Raji (cell line): ENCODE data around the gene TRIO.

Experiments used
- POLR2A ChIP-seq: IDR thresholded peaks from 2 replicates; pipeline ENCODE4 v1.6.1; 2011; ENCODE audit warnings: low read depth, low read length, control low read depth; ENCODE audit not compliant: insufficient read depth

TRIO gene

DNA sequence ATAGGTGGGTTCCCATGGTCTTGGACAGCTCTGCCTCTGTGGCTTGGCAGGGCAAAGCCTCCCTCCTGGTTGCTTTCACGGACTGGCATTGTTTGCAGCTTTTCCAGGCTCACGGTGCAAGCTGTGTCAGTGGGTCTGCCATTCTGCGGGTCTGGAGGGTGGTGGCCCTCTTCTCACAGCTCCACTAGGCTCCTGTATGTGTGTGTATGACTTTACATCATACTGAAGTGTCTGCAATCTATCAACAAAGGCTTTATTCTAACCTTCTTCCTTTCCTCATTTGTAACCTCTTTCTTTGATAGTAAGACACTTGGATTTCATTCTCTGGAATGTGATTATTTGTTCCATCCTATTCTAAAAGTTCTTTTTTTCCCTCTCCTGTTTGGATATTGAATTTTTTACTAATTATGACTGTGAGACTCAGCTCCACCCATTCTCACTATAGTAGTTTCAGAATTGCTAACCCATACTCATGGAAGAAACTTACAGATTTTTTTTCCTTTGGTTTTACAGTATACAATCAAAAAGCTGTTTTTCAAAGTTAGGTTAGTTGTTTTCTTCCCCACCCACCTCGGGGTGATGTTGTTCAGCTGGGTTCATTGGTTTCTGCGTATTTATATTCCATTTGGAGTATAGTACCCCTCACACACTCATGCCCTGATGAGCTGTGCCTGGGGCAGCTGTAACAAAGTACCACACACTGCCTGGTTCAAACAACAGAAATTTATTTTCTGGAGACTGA is 293.8 kb downstream of the TRIO start:
- no peak for TF ChIP-seq POLR2A

DNA sequence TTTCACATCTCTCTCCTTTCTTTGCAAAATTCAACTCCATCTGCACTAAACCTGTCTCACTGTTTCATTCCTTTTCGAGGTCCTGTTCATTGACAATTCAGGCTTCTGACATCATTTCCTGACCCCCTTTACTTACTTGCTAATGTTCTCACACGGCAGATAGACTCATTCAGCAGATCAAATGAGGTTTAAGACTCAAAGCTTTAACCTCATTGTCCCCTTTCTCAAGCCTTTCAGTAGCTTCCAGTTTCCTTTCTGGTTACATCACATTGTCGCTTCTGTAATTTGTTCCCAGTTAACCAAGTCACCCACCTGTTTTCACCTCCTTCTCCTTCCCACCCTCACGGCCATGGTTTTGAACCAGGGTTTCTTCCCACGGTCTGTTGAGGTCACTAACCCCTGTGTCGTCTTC is 295.1 kb downstream of the TRIO start:
- no peak for TF ChIP-seq POLR2A

DNA sequence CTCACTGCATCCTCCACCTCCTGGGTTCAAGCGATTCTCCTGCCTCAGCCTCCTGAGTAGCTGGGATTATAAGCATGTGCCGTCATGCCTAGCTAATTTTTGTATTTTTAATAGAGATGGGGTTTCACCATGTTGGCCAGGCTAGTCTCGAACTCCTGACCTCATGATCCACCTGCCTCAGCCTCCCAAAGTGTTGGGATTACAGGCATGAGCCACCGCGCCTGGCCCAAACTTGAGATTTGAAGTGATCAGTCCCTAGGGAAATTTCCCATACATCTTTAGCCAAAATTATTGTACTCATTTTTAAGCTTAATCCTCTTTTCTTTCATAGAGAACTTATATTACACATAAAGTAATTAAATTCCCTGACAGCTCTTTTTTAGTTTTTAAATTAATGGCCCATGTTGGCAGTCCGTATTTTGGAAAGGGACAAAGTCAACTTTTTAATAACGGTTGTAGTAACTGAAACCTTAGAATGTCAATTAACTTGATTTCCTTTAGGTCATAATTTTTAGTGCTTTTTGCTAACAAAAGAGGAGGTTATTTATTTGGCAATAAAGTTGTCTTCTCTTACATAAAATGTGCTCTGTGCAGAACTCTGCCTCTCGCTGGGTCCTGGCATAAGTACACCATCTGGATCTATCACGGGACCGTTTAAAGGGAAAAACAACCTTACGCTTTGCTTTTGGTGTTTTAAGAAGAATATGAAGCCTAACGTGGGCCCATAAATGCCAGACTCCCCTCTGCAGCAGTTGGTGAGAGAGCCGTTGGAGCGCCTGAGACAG is 296.1 kb downstream of the TRIO start:
- no peak for TF ChIP-seq POLR2A

DNA sequence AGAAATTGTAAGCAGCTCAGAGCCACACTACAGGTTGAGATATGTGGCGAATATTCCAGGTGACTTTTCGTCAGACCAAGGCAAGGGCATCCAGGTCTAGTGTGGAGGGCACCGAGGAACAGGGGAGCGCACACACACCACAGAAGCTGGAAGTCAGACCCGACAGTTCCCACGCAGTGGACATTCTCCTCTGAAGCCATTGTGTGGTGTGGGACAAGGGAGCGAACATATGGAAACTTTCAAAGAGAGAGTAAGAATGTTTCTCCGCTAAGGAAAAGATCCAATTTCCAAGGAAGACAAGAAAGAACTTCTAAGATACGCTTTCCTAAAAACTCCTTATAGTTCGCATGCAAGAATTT is 297.1 kb downstream of the TRIO start:
- TF ChIP-seq POLR2A, result no peak

DNA sequence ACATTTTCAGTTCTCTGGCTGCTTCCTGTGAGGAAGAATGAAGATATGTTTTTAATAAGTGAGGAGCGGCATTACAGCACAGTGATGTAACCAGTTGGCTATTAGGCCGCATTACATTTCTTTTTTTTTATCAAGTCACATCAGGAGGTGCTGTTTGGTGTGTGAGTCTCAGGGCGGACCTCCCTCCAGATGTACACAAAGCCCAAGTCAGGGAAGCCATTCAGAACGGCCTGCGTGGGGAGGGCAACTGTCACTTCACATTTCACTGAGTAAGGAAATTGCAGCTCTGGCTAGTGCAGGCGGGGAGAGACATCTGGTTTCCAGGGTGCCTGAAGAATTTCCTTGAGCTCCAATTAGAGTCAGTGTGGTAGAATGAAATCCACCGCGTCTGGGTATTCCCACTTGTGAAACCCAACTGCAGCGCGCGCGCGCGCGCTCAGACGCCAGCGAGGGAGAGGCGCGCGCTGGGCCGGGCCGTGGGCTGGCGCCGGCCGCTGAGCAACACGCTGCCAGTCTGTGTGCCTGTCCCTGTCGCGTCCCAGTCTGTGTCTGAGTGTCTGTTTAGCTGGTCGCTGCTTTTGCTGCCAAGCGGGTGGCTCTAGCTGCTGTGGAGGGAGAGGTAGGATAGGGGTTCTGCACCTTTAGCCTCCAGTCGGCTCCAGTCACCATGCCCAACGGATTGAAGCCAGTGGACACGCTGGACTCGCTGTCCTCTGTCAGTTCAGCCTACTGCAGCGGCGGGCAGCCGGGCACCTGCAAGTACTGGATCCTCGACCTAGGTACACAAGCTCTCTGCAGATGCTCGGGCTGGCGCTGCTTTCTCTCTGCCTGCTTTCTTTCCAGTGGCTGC is 297.7 kb downstream of the TRIO start:
- TF ChIP-seq POLR2A, result no peak

DNA sequence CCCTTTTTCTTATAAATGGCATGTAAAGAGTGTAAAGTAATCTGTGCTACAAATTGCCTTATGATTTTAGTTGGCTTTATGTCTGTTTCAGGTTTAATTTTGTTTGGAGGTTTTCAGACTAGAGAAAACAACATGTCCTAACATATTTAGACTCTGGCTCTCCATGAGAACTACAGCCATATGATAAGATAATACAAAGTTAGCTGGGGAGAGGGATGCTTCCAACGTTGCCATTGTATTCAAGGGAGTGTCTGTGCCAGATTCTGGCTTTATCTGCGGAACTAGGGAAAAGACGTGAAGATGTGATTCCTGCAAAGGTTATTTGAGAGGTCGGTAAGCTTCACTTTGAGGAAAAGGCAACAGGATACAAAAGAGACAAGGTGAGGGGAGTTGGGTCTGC is 298.5 kb downstream of the TRIO start:
- TF ChIP-seq POLR2A, result no peak

DNA sequence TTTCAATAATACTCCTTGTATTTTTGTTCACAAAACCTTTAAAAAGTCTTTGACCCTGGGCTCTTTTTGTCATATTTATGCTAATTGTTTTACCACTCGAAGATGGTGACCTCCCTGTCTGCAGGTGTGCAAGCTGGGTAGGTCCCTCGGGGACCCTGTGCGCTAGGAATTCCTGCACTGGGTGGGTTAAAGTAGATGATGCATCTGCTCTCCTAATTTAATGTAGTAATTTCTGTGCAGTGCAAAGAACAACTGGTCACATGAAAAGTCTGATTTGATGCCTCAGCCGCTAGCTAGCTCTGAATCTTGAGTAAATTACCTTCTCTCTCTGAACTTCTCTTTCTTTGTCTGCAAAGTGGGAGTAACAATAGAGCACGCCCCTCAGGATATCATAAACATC is 299.4 kb downstream of the TRIO start:
- no peak for TF ChIP-seq POLR2A

DNA sequence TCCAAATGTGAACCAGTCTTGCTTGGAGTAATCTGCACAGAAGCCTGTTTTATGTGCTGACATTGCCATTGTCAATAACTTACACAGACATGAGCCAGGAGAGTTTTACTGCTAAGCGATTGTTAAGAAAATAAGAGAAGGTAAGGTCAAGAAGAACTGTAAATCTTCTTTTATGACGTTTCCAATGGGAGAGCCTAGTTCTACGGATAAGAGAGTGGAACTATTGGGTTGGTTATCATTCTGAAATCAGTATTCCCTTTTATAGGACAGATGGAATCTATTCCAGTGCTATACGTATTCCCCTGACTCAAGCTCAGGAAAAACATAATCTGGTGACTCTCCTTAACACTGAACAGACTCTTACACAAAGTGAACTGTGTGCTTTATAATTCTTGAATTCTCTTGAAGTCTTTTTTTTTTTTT is 300.5 kb downstream of the TRIO start:
- TF ChIP-seq POLR2A, result no peak

DNA sequence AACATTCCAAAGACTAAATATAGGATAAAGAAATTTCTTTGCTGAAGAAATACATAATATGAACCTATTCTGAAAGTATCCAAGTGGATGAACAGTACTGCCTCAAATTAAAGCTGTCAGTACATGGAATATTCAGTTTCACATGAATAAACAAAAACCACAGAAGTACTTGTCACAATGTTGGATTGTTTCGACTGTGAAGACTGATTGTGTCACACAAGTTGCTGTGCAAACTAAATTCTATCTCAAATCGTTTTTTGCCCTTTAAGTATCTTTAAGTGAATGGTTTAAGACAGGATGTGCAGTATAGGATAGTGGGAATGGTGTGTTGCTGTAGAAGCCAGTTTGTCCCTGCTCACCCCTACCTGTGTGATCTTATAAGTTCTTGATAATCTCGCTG is 301.0 kb downstream of the TRIO start:
- TF ChIP-seq POLR2A, result no peak

DNA sequence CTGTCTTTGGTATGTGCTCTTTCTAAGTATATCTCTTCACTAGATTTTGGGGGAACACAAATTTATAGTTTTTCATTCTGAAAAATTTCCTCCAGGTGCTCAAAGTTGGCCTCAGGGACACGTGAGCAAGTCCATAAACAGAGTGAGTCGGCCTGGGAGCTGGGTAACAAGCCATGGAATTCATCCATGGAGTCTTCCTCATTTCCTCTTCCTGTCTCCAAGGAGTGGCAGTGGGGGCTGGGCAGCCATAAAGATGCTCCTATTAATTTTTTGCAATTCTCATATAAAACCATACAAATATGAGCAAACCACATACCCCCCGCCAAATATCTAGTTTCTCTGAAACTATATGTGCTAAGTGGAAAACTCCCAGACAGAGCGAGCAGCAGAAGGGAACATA is 301.9 kb downstream of the TRIO start:
- TF ChIP-seq POLR2A, result no peak

DNA sequence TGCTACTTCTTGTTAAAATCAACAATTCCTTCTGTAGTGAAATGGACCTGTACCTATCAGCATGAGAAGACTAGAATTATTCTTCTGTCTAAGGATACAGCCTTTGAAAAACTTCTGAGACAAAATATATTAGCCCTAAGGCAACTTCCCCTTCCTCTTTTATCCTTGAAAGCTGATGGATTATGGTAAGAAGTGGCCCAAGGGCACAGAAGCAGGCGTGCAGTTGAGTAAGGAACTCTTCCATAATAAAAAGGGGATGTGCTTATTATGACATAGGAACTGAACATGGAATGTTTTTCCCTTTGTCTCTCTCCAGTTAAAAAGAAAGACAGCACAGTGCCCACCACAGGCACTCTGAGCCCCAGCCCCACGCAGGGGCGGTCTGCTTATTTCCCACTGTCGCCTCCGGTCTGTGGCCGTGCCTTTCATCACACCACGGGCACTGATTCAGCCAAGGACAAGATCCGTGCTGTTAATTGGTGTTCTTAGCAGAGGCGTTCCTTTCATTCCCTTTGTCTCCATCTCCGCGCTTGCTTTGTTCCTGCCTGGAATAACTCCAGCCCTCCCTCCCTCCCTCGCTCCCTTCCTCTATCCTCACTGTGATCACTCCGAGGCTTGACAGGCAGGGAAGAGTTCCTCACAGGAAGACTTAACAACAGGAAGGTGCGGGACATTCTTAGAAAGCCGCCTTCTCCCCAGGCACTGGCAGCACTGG is 302.6 kb downstream of the TRIO start:
- TF ChIP-seq POLR2A, result no peak

DNA sequence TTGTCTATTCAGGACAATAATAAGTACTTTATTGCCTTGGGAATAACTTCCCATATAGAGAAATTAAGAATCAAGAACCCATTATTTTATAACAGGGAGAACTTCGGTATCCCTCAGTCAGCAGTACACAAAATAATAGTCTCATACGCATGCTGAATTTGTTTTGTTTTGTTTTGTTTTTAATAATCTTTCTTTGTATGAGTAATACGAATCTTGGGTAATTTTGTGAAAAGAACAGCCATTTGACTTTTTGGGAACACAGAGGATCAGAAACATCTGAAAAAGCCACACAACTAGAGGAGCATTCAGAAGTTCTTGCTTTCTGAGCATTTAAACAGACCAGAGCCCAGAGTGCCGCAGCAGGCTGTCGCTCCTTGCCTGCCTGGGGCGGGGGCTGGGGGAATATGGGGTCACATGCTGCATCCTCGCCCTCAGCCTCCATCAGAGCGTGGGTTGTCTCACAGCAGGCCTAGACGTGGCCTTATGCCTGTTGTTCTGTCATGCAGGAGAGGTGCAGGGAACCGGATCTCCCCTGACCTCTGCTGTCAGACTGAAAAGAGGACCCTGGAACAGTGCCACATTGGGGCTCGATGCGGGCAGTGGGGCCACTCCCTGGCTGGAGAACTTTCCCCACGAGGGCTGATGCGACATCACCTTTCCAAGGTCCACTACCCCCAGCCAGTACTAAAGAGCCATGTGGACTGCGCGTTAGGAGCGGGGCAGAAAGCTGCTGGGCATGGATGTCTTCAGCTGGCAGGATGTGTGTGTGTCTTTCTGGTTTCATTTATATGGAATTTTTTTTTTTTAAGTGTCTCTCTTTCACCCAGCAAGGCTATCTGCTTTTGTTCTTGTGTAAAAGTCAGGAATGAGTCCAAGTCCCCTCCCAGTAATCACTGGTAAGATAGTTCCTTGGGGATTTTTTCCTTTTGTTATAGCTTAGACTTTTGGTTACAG is 305.1 kb downstream of the TRIO start:
- TF ChIP-seq POLR2A, result no peak

DNA sequence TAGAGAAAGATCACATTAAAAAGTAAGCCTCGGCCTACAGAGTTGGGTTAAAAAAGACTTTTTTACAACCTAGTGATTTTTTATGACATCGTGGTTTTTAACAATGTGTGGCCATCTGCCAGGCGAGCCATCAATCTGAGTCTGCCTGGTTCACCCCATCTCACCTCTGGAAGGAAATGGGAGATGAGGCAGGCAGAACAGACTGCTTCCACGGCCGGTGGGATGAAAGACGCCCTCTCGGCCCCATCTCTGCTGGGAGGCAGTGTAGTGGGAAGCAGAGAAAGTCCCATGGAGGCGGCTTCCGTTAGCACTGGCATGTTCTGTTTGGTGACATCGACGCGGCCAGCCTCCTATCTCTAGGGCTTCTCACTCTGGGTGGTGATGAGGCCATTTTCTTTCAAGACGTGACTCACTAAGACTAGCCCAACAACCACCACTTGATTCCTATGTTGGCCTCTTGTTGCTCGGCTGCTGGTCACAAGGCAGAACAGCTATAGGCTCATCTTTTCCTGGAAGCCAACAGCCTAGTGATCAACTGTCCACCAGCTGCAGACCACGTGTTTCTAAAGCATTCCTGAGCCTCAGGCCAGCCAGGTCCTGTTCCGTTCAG is 306.0 kb downstream of the TRIO start:
- TF ChIP-seq POLR2A, result no peak
